HEK293 (cell line): ENCODE data around the gene ING4.
A peak's percentile ranks its signal among the peaks of the same experiment; 100 is the strongest.

Experiments
- CTCF ChIA-PET: fragments of 350-600 bp; formaldehyde crosslinking; extraction: SDS; loops from one replicate; lab custom pipeline; 2021; ENCODE audit warnings: antibody characterized with exemption; lab: Yijun Ruan, JAX
- POLR2A ChIA-PET: fragments of 300-600 bp; formaldehyde crosslinking; extraction: SDS; loops from one replicate; lab custom pipeline; 2020; ENCODE audit warnings: antibody characterized with exemption, inconsistent platforms; lab: Yijun Ruan, JAX
- H3K27ac ChIP-seq: fragments of 200-500 bp; sonication (Bioruptor generic); 2 replicates; pipeline ENCODE4 v1.5.1; 2014; ENCODE audit warnings: low read depth, low read length, control low read depth, inconsistent platforms; ENCODE audit errors: extremely low read depth
- H3K36me3 ChIP-seq, 2 experiments: fragments of 200-500 bp in 1 of 2; sonication (Bioruptor generic) in 1 of 2; 1 replicate in 1 of 2; 2 replicates in 1 of 2; pipeline ENCODE4 v1.5.1; 2014 to 2017; ENCODE audit warnings: inconsistent platforms in 2 of 2, low read length in 2 of 2; ENCODE audit not compliant: control insufficient read depth in 2 of 2, insufficient read depth in 1 of 2
- H3K4me1 ChIP-seq: fragments of 200-500 bp; sonication (Bioruptor generic); 2 replicates; pipeline ENCODE4 v1.5.1; 2014; ENCODE audit warnings: mild to moderate bottlenecking, low read length, inconsistent platforms; ENCODE audit not compliant: control insufficient read depth, insufficient read depth
- H3K4me3 ChIP-seq: 2 replicates; pipeline ENCODE4 v1.5.1; 2011; ENCODE audit warnings: low read depth, mild to moderate bottlenecking, control low read depth, low read length, moderate library complexity
- H3K9me3 ChIP-seq: fragments of 200-500 bp; sonication (Bioruptor generic); 2 replicates; pipeline ENCODE4 v1.5.1; 2014; ENCODE audit warnings: low read depth, low read length, inconsistent platforms; ENCODE audit not compliant: control insufficient read depth, insufficient read depth
- EGR2 ChIP-seq: fragments of 450-650 bp; formaldehyde crosslinking; IDR thresholded peaks from 2 replicates; pipeline ENCODE4 v1.5.1; 2016; ENCODE audit warnings: low read depth, missing biosample characterization, missing genetic modification characterization
- KLF8 ChIP-seq: fragments of 450-650 bp; formaldehyde crosslinking; IDR thresholded peaks from 2 replicates; pipeline ENCODE4 v1.5.1; 2016; ENCODE audit warnings: missing biosample characterization, missing genetic modification characterization
- SP2 ChIP-seq: fragments of 450-650 bp; formaldehyde crosslinking; IDR thresholded peaks from 2 replicates; pipeline ENCODE4 v1.5.1; 2016; ENCODE audit warnings: missing biosample characterization, missing genetic modification characterization
- WT1 ChIP-seq: fragments of 450-650 bp; formaldehyde crosslinking; IDR thresholded peaks from 2 replicates; pipeline ENCODE4 v1.5.1; 2016; ENCODE audit warnings: missing biosample characterization, missing genetic modification characterization
- ZBTB20 ChIP-seq: fragments of 450-650 bp; formaldehyde crosslinking; IDR thresholded peaks from 2 replicates; pipeline ENCODE4 v1.5.1; 2016; ENCODE audit warnings: missing biosample characterization, missing genetic modification characterization
- ZFHX2 ChIP-seq: fragments of 450-650 bp; formaldehyde crosslinking; conservative IDR thresholded peaks from 2 replicates; pipeline ENCODE4 v1.5.1; 2016; ENCODE audit warnings: missing biosample characterization, missing genetic modification characterization
- ZNF132 ChIP-seq: fragments of 450-650 bp; formaldehyde crosslinking; IDR thresholded peaks from 2 replicates; pipeline ENCODE4 v1.5.1; 2017; ENCODE audit warnings: missing biosample characterization, missing genetic modification characterization, borderline replicate concordance
- ZNF138 ChIP-seq: fragments of 450-650 bp; formaldehyde crosslinking; IDR thresholded peaks from 2 replicates; pipeline ENCODE4 v1.5.1; 2016; ENCODE audit warnings: missing biosample characterization, missing genetic modification characterization, borderline replicate concordance
- ZNF140 ChIP-seq: fragments of 450-650 bp; formaldehyde crosslinking; IDR thresholded peaks from 2 replicates; pipeline ENCODE4 v1.5.1; 2016; ENCODE audit warnings: missing biosample characterization, missing genetic modification characterization
- ZNF366 ChIP-seq: fragments of 450-650 bp; formaldehyde crosslinking; conservative IDR thresholded peaks from 2 replicates; pipeline ENCODE4 v1.5.1; 2016; ENCODE audit warnings: missing biosample characterization, missing genetic modification characterization
- ZNF423 ChIP-seq: fragments of 450-650 bp; formaldehyde crosslinking; IDR thresholded peaks from 2 replicates; pipeline ENCODE4 v1.5.1; 2016; ENCODE audit warnings: missing biosample characterization, missing genetic modification characterization
- ZNF501 ChIP-seq: fragments of 450-650 bp; formaldehyde crosslinking; IDR thresholded peaks from 2 replicates; pipeline ENCODE4 v1.5.1; 2016; ENCODE audit warnings: missing biosample characterization, missing genetic modification characterization
- ZNF510 ChIP-seq: fragments of 450-650 bp; formaldehyde crosslinking; IDR thresholded peaks from 2 replicates; pipeline ENCODE4 v1.5.1; 2018; ENCODE audit warnings: mild to moderate bottlenecking, missing genetic modification characterization, missing biosample characterization; ENCODE audit not compliant: insufficient replicate concordance
- ZNF514 ChIP-seq: fragments of 450-650 bp; formaldehyde crosslinking; IDR thresholded peaks from 2 replicates; pipeline ENCODE4 v1.5.1; 2016; ENCODE audit warnings: missing biosample characterization, missing genetic modification characterization
- ZNF623 ChIP-seq: fragments of 450-650 bp; formaldehyde crosslinking; IDR thresholded peaks from 2 replicates; pipeline ENCODE4 v1.5.1; 2016; ENCODE audit warnings: missing biosample characterization, missing genetic modification characterization
- ZNF670 ChIP-seq: fragments of 450-650 bp; formaldehyde crosslinking; IDR thresholded peaks from 2 replicates; pipeline ENCODE4 v1.5.1; 2016; ENCODE audit warnings: missing biosample characterization, missing genetic modification characterization, low read depth
- TF ChIP-seq, protein P1 (sequence below): fragments of 450-650 bp; formaldehyde crosslinking; IDR thresholded peaks from 2 replicates; pipeline ENCODE4 v1.5.1; 2016; ENCODE audit warnings: missing biosample characterization, missing genetic modification characterization
- TF ChIP-seq, protein P2 (sequence below): fragments of 450-650 bp; formaldehyde crosslinking; IDR thresholded peaks from 2 replicates; pipeline ENCODE4; 2016; ENCODE audit warnings: missing biosample characterization, missing genetic modification characterization
- TF ChIP-seq, protein P3 (sequence below): fragments of 450-650 bp; formaldehyde crosslinking; IDR thresholded peaks from 2 replicates; pipeline ENCODE4 v1.5.1; 2016; ENCODE audit warnings: missing biosample characterization, missing genetic modification characterization
- TF ChIP-seq, protein P4 (sequence below): fragments of 450-650 bp; formaldehyde crosslinking; IDR thresholded peaks from 2 replicates; pipeline ENCODE4 v1.5.1; 2016; ENCODE audit warnings: missing biosample characterization, missing genetic modification characterization
- TF ChIP-seq, protein P5 (sequence below): fragments of 450-650 bp; formaldehyde crosslinking; IDR thresholded peaks from 2 replicates; pipeline ENCODE4 v1.5.1; 2016; ENCODE audit warnings: missing biosample characterization, missing genetic modification characterization
- TF ChIP-seq, protein P6 (sequence below): fragments of 450-650 bp; formaldehyde crosslinking; IDR thresholded peaks from 2 replicates; pipeline ENCODE4 v1.5.1; 2016; ENCODE audit warnings: missing biosample characterization, missing genetic modification characterization

The ING4 gene

DNA sequence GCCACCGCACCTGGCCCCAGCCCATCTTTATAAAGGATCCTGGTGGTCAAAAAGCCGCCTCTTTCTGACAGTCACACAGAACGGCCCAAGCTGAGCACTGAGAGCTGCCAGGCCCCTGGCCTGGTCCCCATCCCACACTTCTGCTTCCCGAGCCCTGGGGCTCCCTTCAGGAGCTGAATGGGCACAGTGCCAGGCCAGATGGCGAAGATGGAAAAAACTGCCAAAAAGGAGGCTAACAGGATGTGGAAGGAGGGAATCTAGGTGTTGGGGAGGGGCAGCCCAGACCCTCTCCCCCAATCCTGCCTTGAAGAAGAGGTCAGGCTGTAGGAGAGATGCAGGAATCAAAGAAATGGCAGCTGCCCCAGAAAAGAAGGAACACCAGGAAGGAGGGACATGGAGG is 32.2 kb downstream of the ING4 start:
- Histone ChIP-seq H3K4me3 (no peak overlapping the region), H3K36me3 (no peaks in the 10 kb centered on the region), H3K9me3 (no peaks in the 10 kb centered on the region), H3K4me1 (peaks cover 3% of the 10 kb centered on the region; the same call in 1 of the 2 replicates), H3K27ac (no peak overlapping the region)
- TF ChIP-seq ZNF366 (tag by site-specific recombination), result 0 out of 2 replicates have a peak, but pooled peaks have one; percentile 20
- TF ChIP-seq WT1, result no peak
- ChIA-PET CTCF (interaction anchor here (0.5 to 1.7 kb wide), 3 partner anchors 13 to 27 kb away, joined by 3 to 5 read pairs (median 4); no protein-coding TSS in a partner anchor), POLR2A (no interaction called here)

DNA sequence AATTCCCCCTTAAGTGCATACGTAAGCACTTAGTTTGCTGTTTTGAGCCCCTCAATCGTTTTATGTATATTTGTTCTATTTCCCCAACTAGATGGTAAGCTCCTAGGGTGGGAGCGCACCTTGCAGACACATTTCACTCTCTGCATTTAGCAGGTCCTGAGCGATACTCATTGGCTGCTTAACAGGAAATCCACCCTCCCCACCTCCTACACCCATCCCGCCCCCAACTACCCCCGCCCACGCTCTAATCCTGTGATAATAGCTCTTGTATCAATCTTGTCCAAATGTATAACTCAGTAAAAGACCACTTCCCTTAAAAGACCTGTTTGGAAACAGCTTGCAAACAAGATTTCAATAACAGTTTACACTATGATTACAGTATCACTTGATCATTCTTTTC is 35.3 kb downstream of the ING4 start:
- no peaks in the 10 kb centered on the region for H3K4me1 ChIP-seq
- POLR2A ChIA-PET, result interaction anchor here (0.6 to 1.1 kb wide), 3 partner anchors 8 to 69 kb away, joined by 3 to 12 read pairs (median 5); partner anchors contain the start of gene LPAR5

DNA sequence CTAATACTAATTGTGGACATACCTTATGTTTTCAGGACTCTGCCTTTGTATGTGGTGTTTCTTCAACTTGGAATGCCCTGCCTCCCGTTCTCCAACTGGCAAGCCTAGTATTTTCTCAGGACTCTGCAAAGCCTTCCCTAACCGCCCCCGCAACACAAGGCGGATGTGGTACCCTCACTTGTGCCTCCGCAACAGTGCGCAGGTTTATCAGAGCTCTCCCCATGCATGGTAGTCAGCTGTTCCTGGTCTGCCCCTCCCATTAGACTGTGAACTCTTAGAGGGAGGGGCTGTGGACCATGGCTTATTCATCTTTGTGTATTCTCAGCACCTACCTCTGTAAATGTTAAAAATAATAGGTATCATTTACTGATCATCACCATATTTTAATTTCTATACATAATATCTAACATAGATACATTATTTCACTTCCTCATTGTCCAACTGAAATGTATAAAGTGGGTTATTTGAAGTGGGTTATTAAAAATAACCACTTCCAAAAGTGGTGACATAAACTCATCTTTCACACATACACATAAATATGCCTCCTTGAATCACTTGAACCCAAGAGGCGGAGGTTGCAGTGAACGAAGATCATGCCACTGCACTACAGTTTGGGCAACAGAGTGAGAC is 36.1 kb downstream of the ING4 start:
- CTCF ChIA-PET, result no interaction called here
- H3K4me3 ChIP-seq, result no peak overlapping the region
- POLR2A ChIA-PET, result interaction anchor here (1.1 kb wide), 1 partner anchor 9 kb away, joined by 3 read pairs; the partner anchor contains the start of gene LPAR5
- no peaks in the 10 kb centered on the region for H3K36me3 ChIP-seq
- H3K9me3 ChIP-seq, result no peaks in the 10 kb centered on the region
- no peak overlapping the region for H3K27ac ChIP-seq
- no peaks in the 10 kb centered on the region for H3K4me1 ChIP-seq
- TF ChIP-seq, protein P1, sequence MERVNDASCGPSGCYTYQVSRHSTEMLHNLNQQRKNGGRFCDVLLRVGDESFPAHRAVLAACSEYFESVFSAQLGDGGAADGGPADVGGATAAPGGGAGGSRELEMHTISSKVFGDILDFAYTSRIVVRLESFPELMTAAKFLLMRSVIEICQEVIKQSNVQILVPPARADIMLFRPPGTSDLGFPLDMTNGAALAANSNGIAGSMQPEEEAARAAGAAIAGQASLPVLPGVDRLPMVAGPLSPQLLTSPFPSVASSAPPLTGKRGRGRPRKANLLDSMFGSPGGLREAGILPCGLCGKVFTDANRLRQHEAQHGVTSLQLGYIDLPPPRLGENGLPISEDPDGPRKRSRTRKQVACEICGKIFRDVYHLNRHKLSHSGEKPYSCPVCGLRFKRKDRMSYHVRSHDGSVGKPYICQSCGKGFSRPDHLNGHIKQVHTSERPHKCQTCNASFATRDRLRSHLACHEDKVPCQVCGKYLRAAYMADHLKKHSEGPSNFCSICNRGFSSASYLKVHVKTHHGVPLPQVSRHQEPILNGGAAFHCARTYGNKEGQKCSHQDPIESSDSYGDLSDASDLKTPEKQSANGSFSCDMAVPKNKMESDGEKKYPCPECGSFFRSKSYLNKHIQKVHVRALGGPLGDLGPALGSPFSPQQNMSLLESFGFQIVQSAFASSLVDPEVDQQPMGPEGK (tag by site-specific recombination), result no peak
- no peak for TF ChIP-seq ZNF670
- no peak for TF ChIP-seq ZBTB20 (tag by site-specific recombination)
- no peak for TF ChIP-seq ZNF140 (tag by site-specific recombination)
- TF ChIP-seq, protein P2, sequence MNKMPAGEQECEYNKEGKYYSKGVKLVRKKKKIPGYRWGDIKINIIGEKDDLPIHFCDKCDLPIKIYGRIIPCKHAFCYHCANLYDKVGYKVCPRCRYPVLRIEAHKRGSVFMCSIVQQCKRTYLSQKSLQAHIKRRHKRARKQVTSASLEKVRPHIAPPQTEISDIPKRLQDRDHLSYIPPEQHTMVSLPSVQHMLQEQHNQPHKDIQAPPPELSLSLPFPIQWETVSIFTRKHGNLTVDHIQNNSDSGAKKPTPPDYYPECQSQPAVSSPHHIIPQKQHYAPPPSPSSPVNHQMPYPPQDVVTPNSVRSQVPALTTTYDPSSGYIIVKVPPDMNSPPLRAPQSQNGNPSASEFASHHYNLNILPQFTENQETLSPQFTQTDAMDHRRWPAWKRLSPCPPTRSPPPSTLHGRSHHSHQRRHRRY (tag by site-specific recombination), result no peak
- no peak for TF ChIP-seq ZNF510 (tag by site-specific recombination)
- TF ChIP-seq, protein P3, sequence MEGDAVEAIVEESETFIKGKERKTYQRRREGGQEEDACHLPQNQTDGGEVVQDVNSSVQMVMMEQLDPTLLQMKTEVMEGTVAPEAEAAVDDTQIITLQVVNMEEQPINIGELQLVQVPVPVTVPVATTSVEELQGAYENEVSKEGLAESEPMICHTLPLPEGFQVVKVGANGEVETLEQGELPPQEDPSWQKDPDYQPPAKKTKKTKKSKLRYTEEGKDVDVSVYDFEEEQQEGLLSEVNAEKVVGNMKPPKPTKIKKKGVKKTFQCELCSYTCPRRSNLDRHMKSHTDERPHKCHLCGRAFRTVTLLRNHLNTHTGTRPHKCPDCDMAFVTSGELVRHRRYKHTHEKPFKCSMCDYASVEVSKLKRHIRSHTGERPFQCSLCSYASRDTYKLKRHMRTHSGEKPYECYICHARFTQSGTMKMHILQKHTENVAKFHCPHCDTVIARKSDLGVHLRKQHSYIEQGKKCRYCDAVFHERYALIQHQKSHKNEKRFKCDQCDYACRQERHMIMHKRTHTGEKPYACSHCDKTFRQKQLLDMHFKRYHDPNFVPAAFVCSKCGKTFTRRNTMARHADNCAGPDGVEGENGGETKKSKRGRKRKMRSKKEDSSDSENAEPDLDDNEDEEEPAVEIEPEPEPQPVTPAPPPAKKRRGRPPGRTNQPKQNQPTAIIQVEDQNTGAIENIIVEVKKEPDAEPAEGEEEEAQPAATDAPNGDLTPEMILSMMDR, result no peak
- no peak for TF ChIP-seq ZNF138 (tag by site-specific recombination)
- TF ChIP-seq ZNF501 (tag by site-specific recombination), result no peak
- no peak for TF ChIP-seq ZNF132 (tag by site-specific recombination)
- TF ChIP-seq, protein P4, sequence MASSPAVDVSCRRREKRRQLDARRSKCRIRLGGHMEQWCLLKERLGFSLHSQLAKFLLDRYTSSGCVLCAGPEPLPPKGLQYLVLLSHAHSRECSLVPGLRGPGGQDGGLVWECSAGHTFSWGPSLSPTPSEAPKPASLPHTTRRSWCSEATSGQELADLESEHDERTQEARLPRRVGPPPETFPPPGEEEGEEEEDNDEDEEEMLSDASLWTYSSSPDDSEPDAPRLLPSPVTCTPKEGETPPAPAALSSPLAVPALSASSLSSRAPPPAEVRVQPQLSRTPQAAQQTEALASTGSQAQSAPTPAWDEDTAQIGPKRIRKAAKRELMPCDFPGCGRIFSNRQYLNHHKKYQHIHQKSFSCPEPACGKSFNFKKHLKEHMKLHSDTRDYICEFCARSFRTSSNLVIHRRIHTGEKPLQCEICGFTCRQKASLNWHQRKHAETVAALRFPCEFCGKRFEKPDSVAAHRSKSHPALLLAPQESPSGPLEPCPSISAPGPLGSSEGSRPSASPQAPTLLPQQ, result no peak
- TF ChIP-seq, protein P5, sequence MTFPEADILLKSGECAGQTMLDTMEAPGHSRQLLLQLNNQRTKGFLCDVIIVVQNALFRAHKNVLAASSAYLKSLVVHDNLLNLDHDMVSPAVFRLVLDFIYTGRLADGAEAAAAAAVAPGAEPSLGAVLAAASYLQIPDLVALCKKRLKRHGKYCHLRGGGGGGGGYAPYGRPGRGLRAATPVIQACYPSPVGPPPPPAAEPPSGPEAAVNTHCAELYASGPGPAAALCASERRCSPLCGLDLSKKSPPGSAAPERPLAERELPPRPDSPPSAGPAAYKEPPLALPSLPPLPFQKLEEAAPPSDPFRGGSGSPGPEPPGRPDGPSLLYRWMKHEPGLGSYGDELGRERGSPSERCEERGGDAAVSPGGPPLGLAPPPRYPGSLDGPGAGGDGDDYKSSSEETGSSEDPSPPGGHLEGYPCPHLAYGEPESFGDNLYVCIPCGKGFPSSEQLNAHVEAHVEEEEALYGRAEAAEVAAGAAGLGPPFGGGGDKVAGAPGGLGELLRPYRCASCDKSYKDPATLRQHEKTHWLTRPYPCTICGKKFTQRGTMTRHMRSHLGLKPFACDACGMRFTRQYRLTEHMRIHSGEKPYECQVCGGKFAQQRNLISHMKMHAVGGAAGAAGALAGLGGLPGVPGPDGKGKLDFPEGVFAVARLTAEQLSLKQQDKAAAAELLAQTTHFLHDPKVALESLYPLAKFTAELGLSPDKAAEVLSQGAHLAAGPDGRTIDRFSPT (tag by site-specific recombination), result no peak
- no peak for TF ChIP-seq ZNF514 (tag by site-specific recombination)
- TF ChIP-seq, protein P6, sequence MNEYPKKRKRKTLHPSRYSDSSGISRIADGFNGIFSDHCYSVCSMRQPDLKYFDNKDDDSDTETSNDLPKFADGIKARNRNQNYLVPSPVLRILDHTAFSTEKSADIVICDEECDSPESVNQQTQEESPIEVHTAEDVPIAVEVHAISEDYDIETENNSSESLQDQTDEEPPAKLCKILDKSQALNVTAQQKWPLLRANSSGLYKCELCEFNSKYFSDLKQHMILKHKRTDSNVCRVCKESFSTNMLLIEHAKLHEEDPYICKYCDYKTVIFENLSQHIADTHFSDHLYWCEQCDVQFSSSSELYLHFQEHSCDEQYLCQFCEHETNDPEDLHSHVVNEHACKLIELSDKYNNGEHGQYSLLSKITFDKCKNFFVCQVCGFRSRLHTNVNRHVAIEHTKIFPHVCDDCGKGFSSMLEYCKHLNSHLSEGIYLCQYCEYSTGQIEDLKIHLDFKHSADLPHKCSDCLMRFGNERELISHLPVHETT (tag by site-specific recombination), result no peak
- TF ChIP-seq ZNF423, result no peak
- no peak for TF ChIP-seq KLF8
- TF ChIP-seq EGR2, result no peak

More for the DNA sequence above, 35.3 kb downstream of the ING4 start:
- Histone ChIP-seq H3K4me3 (no peak overlapping the region), H3K9me3 (no peaks in the 10 kb centered on the region), H3K27ac (no peak overlapping the region)
- CTCF ChIA-PET, result interaction anchor here (1.7 kb wide), 1 partner anchor 13 kb away, joined by 4 read pairs; no protein-coding TSS in a partner anchor
- peak; percentile 42; the same call in 1 of the 2 replicates for TF ChIP-seq ZFHX2 (tag by site-specific recombination)
- TF ChIP-seq ZNF623 (tag by site-specific recombination), result no peak
- peak; percentile 27 for TF ChIP-seq SP2 (tag by site-specific recombination)
- TF ChIP-seq, all 188 proteins: peak for 2
- no peaks in the 10 kb centered on the region for H3K36me3 ChIP-seq
